GOT3 (cell line): ENCODE measurements around the gene AMY2B.
"Not testable (repeated sequence)": the region's sequence is repeated elsewhere in the genome, so short reads cannot be mapped to it uniquely, and the experiment has no call there.

Experiments used
- DNase-seq: peaks from one replicate; lab custom pipeline; 2025; ENCODE audit warnings: mixed read lengths; lab: John Stamatoyannopoulos, UW

Gene AMY2B

GRCh38 chr1:103571289-103571688 is at the start of gene AMY2B:
TSS of gene AMY2B (plus strand) at chr1:103571589. CDS start at chr1:103571603, 14 bp downstream.
- DNase-seq = not testable (repeated sequence)

- DNase-seq = no peak
These were observed 48.0 kb upstream of the AMY2B start for GRCh38 chr1:103523346-103523745.

- DNase-seq = no peak
These were observed 46.2 kb upstream of the AMY2B start for GRCh38 chr1:103525114-103525606.

- DNase-seq = peak; percentile 41
These were observed 45.5 kb upstream of the AMY2B start, which contains the start of gene RNPC3 for GRCh38 chr1:103525607-103526507. TSS of gene RNPC3 (plus strand) at chr1:103525699. CDS start at chr1:103526071, 372 bp downstream.

GRCh38 chr1:103527331-103527730 is 44.1 kb upstream of the AMY2B start:
- no peak for DNase-seq

- no peak for DNase-seq
These were observed 41.6 kb upstream of the AMY2B start for GRCh38 chr1:103529746-103530145.

GRCh38 chr1:103538226-103538625 is 33.2 kb upstream of the AMY2B start:
- DNase-seq = no peak

- no peak for DNase-seq
These were observed 30.0 kb upstream of the AMY2B start for GRCh38 chr1:103541431-103541830.

- no peak for DNase-seq
These were observed 24.9 kb upstream of the AMY2B start for GRCh38 chr1:103546496-103546895.

GRCh38 chr1:103547840-103548239 is 23.5 kb upstream of the AMY2B start:
- DNase-seq = no peak

- no peak for DNase-seq
These were observed 11.0 kb upstream of the AMY2B start for GRCh38 chr1:103560427-103560826.

- DNase-seq = not testable (repeated sequence)
These were observed 10.3 kb upstream of the AMY2B start for GRCh38 chr1:103561124-103561523.

- no peak for DNase-seq
These were observed 9.6 kb upstream of the AMY2B start for GRCh38 chr1:103561643-103562395.

- no peak for DNase-seq
These were observed 8.3 kb upstream of the AMY2B start for GRCh38 chr1:103563056-103563455.

- DNase-seq = no peak
These were observed 1.9 kb upstream of the AMY2B start for GRCh38 chr1:103569493-103569892.

GRCh38 chr1:103576065-103576464 is 4.7 kb downstream of the AMY2B start:
- no peak for DNase-seq

GRCh38 chr1:103576784-103577183 is 5.4 kb downstream of the AMY2B start:
- not testable (repeated sequence) for DNase-seq

GRCh38 chr1:103582464-103582863 is 11.1 kb downstream of the AMY2B start:
- no peak for DNase-seq

GRCh38 chr1:103583887-103584286 is 12.5 kb downstream of the AMY2B start:
- no peak for DNase-seq

- no peak for DNase-seq
These were observed 13.1 kb downstream of the AMY2B start for GRCh38 chr1:103584537-103584936.

GRCh38 chr1:103602740-103603139 is 31.4 kb downstream of the AMY2B start:
- not testable (repeated sequence) for DNase-seq

- DNase-seq = no peak
These were observed 45.0 kb downstream of the AMY2B start for GRCh38 chr1:103616362-103616761.
